GM18498 (cell line): ENCODE results near the gene SENP1.

ENCODE experiments used
- ATAC-seq: cut with Tn5 transposase; IDR thresholded peaks from one replicate; pipeline ENCODE4 v1.9.1; 2021; ENCODE audit warnings: mild to moderate bottlenecking, moderate library complexity; ENCODE audit not compliant: unreplicated experiment

SENP1 gene

DNA sequence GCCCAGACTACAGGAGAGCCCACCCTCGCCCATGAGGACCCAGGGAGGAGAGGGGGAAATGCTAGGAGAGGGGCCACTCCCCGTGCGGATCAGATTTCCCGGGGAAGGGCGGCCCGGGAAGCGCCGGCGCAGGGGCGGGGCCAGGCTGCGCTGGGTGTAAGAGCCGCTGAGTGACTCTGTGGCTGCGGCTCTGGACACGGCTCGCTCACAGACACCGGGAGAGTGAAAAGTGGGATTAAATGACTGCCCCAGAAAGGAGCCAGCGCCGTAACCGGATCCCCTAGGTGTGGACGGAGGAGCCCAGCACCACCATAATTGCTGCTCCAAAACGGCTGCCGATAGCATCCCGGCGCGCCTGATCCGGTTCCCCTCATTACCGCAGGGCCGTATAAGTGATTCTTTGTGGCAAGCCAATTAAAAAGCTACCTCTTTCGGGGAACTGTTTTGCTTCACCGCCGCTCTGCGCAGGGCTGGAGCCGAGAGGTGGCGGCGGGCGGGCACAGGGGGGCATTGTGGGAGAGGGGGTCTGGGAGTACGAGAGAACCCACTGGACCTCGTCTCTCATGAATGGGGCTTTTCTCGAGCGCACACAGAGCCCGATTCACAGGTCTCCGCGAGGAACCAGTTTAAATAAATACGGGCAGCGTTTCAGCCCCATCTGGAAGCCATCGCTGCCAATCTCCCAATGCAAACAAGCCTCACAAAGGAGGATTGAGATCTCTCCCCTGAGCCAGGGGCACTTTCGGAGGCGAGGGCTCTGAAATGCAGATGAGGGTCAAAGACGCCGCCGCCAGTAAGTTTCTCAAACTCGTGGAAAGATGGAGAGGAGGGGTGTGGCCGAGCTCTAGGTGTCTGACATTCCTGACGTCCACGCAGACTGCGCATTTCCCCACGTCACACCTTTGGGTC is 104.1 kb downstream of the SENP1 start:
- no peak for ATAC-seq

DNA sequence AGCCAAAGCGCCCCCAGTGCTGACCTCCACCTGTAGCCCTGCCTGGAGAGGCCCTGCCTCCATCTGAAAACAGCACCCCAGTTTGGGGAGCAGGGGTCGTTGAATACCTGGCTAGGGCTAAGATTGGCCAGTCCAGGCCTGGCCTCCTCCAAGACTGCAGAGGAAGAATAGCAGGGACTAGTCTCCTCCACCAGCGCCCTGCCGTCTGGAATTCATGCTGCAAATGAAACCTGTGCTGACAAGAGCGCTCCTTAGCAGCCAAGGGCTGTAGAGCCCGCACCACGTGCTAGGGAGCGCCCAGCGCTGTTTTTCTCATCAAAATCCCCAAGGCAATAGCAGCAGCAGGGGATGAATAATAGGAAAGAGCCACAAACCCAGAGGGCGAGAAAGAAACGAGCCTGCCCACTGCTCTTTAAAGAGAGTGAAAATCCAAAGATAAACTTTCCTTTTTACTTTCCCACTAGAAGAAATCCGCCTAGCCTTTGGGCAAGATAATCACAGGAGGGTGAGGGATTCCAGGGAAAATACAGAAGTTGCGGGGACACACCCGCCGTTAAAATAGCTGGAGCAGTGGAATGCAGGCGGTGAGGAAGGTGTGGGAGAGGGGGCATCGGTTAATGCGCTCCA is 104.9 kb downstream of the SENP1 start:
- ATAC-seq, result no peak

DNA sequence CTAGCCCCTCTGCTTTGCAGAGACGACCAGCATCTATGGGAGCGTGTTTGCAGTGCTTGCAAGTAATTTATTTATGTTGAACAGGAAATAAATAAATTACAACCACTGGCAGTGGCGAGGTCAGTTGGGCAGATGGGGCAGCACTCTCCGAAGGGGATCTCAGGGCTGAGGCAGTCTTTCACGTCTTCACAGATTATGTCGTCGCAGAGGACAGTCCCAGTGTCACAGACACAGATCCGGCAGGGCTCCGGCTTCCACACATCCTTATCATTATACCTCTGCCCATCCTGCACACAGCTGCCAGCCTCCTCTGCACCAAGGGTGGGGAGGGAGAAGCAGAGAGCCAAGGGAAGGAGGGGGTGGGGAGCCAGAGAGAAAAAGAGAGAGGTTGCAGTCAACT is 106.1 kb downstream of the SENP1 start:
- ATAC-seq, result no peak

DNA sequence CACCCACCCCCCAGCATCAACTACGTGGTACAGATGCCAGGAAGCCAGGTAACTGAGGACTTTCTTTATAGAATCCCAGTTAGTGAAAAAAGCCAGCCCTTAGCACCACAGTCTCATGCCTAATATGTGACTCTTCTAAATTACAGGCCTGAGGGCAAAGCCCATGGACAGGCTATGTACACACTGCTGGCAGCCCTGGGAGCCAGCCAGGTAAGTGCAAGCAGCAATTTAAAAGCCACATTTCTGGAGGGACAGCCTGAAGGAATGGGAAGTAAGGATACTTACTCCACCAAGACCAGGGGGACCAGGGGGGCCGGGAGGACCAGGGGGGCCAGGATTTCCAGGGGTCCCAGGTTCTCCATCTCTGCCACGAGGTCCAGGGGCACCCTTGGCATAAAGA is 108.6 kb downstream of the SENP1 start:
- ATAC-seq, result no peak

DNA sequence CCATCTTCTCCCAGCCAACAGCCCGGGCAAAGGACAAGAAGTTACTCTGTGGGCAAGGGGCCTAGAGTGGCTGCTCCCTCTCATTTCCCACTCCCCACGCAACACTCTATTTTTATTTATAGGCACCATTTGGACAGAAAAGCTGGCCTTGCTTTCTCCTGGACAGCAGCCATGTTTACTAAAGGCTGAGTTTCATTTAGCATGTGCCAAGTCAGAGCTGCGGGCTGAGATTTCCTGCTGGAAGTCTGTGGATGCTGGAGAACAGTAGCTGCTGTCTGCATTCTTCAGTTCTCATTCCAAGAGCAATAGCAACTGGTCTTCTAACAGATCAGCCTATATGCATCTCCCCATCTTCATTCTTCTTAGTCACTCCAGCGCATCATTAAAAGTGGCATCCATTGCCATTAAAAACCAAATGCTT is 109.9 kb downstream of the SENP1 start:
- no peak for ATAC-seq

DNA sequence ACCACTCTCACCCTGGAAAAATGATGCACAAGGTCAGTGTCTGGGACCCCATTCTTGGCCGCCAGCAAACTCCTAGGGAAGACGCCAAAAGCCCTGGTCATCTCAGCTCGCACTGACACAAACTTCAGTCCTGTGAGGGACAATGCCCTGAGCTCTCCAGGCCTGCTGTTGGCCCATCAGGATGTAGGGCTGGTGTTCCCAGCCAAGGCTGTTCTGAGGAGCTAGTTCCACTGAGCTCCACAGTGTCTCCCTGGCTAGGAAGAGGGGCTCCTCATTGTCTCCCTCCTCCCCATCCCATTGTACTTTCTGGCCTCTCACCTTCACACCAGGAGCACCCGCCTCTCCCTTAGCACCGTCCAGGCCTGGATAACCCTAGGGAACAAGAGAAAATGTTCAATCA is 112.4 kb downstream of the SENP1 start:
- no peak for ATAC-seq
